Lower leg skin (tissue), 4 donors: ENCODE data around the gene CYFIP1. TPM values are rescaled to one million over a fixed set of nuclear protein-coding genes. Genes with fewer than 3 reads are reported as not detected.

Experiments used
- DNase-seq, 2 donors: peaks; one replicate each; pipeline ENCODE4 v3.0.0-alpha.2; 2019; ENCODE audit warnings: low spot score in 2 of 2
- H3K4me3 ChIP-seq: fragments of 200-600 bp; sonication (generic); 2 replicates; pipeline ENCODE4 v1.5.1; 2017; ENCODE audit warnings: mild to moderate bottlenecking, low read depth; ENCODE audit not compliant: poor library complexity, severe bottlenecking
- POLR2A ChIP-seq, 2 donors: fragments of 450-650 bp; IDR thresholded peaks; one replicate each; pipeline ENCODE4 v1.6.1; 2016 to 2017; ENCODE audit warnings: antibody characterized with exemption in 2 of 2, mild to moderate bottlenecking in 1 of 2, moderate library complexity in 1 of 2
- WGBS, 2 donors: methylation state at CpG; one replicate each; pipeline ENCODE4 v1.1.5; 2018; 5-methylcytosine and 5-hydroxymethylcytosine counted together
- intact Hi-C: fragments of 100-400 bp; cut with DNase I; formaldehyde crosslinking; loops from one replicate; pipeline ENCODE4 v1.15.0; 2023; ENCODE audit warnings: low total_unique reads
- total RNA-seq, 4 donors: library from RNA; depleted of rRNA; stranded (reverse); fragments of >200 nt; gene quantifications; one replicate each; pipeline ENCODE4 v1.1.0, GENCODE V29; 2016
- TF ChIP-seq, protein P1 (sequence below), 3 donors: fragments of 450-650 bp; IDR thresholded peaks; one replicate each; pipeline ENCODE4 v1.5.1; 2016; ENCODE audit warnings: antibody characterized with exemption in 3 of 3, mild to moderate bottlenecking in 3 of 3, moderate library complexity in 2 of 3

CYFIP1 gene
- total RNA-seq, 4 donors from 2014 or later = 81.0 to 108 (median 94.6) TPM

DNA sequence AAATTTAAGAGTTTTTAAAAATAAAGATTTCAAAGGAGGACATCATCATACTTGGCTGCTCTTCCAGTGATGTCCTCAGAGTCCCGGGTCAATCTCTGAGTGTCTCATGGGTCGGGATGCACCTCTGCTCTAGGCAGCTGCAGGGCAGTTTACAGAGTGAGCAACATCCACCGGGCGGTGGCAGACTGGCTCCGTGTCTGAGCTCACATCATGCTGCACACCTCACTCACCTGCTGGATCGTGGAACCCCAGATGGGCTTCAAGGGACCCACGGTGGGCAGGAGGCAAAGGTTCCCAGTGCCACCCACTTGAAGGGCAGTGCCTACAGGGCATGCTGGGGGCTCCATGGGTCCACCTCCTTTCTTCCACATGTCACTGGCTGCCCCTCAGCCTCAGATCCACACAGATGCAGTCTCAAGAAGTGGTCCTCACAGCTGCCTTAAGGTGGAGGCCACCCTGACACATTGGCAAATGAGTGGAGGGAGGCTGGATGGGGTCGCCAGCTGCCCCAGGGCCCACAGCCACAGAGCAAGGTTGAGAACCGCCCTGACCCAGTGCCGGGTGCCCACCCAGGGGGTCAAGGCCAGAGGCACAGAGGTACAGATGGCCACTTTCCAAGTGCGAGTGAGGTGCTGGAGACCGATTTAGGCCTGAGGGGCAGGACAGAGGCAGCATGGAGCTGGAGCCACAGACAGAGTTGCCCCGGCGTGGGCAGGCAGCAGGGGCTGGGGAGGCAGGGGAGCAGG lies 25.2 kb downstream of the CYFIP1 start:
- no peak for TF ChIP-seq POLR2A (IDR thresholded peaks at IDR 0.05)
- TF ChIP-seq, protein P1, sequence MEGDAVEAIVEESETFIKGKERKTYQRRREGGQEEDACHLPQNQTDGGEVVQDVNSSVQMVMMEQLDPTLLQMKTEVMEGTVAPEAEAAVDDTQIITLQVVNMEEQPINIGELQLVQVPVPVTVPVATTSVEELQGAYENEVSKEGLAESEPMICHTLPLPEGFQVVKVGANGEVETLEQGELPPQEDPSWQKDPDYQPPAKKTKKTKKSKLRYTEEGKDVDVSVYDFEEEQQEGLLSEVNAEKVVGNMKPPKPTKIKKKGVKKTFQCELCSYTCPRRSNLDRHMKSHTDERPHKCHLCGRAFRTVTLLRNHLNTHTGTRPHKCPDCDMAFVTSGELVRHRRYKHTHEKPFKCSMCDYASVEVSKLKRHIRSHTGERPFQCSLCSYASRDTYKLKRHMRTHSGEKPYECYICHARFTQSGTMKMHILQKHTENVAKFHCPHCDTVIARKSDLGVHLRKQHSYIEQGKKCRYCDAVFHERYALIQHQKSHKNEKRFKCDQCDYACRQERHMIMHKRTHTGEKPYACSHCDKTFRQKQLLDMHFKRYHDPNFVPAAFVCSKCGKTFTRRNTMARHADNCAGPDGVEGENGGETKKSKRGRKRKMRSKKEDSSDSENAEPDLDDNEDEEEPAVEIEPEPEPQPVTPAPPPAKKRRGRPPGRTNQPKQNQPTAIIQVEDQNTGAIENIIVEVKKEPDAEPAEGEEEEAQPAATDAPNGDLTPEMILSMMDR (IDR thresholded peaks at IDR 0.05) = no peak
- WGBS, 2 donors = 62 to 79% methylated on average over 10 to 14 of the region's 14 CpGs
- intact Hi-C loops = no loop called here
- H3K4me3 ChIP-seq = no peak overlapping the region
- DNase-seq = no peak

DNA sequence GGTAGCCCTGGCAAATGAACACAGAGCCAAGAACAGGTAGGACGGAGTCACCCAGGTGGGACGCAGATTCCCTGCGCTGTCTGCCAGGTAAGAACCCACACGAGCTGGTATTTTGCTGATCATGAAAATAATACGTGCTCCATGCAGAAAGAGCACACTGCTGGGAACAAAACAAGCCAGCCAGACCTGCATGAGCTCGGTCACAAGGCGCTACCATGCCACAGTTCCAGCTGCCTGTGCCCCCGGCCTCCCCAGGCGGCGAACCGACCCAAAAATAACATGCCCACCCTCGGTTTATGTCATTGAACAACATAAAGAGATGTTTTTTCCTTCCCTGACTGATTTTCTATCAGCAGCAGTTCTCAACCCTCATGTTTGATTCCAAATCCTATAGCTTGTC lies 25.8 kb downstream of the CYFIP1 start:
- WGBS, 2 donors = 87 to 89% methylated on average over 12 of the region's 12 CpGs
- intact Hi-C loops = no loop called here
- DNase-seq = no peak
- TF ChIP-seq, protein P1 (IDR thresholded peaks at IDR 0.05) = no peak
- no peak for TF ChIP-seq POLR2A (IDR thresholded peaks at IDR 0.05)
- H3K4me3 ChIP-seq = no peak overlapping the region

DNA sequence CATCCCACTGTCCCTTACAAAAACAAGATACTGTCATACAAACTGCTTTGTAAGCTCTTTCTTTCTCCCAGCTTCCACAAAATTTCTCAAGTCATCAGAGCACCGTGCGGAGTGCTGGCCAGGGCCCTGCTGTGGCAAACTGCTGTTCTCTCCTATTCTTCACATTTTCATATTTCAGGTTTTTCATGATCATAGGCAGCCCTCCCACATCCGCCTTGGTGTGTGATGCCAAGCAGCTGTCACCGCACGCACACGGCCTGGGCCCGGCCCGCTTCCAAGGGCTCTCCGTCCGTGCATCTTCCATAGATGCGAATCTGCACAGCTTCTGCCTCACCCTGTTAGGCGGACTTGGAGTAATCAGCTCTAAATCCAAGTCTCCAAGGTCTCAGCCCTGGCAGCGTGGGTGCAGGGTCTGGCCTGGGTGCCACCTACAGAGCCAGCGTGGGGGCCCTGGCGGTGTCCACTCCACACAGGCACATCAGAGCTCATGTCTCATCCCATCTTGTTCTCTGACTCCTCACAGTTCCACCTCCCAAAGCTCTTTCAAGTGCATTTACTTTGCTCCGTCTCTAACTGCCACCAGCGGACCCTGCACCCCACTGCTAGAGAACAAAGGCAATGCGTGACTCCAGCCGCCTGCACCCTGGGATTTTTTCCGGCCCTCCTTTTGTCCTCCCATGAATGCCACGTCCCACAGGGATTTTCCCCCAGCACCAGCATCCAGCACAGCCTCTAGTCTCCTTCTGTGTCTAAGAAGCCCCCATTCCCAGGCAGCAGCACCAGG lies 27.2 kb downstream of the CYFIP1 start:
- intact Hi-C loops = no loop called here
- DNase-seq = no peak
- H3K4me3 ChIP-seq = no peak overlapping the region
- TF ChIP-seq, protein P1 (IDR thresholded peaks at IDR 0.05) = no peak
- no peak for TF ChIP-seq POLR2A (IDR thresholded peaks at IDR 0.05)
- WGBS, 2 donors = 61 to 65% methylated on average over 21 of the region's 21 CpGs

DNA sequence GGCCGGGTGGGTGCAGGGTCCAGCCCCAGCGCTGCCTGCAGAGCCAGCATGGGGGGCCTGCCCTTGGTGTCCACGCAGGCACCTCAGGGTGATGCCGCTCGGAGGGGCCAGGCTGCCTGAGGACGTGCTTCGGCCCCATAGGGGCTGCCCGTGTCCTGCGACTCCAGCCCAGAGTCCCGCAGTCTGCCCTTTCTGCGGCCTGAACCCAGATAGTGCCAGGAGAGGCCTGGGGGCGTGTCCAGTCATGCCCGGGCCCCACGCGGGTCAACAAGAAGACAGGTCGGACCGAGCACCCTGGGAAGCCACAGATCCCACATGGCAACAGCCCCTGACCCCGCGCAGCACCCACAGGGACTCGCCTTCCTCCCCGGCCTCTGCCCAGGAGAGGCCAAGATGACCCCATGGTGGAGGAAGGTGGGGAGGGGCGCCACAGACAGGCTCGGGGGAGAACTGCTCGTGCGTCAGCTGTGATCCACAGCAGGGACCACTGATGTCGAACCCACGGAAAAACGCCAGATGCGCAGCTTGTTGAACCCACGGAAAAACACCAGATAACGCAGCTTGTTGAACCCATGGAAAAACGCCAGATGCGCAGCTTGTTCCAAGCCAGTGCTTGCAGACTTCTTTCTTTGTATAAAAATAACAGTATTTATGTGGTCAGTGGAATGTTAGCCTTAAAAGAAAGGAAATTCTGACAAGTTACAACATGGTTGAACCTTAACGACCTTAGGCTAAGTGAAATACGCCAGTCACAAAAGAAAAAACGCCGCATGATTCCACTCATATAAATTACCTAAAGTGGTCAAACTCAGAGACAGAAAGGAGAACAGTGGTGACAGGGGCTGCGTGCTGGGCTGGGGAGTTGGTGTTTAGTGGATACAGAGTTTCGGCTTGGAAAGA lies 28.5 kb downstream of the CYFIP1 start:
- no peak for DNase-seq
- no peak overlapping the region for H3K4me3 ChIP-seq
- WGBS, 2 donors = 84 to 86% methylated on average over 32 to 38 of the region's 39 CpGs
- no peak for TF ChIP-seq POLR2A (IDR thresholded peaks at IDR 0.05)
- TF ChIP-seq, protein P1 (IDR thresholded peaks at IDR 0.05) = no peak
- intact Hi-C loops = no loop called here

DNA sequence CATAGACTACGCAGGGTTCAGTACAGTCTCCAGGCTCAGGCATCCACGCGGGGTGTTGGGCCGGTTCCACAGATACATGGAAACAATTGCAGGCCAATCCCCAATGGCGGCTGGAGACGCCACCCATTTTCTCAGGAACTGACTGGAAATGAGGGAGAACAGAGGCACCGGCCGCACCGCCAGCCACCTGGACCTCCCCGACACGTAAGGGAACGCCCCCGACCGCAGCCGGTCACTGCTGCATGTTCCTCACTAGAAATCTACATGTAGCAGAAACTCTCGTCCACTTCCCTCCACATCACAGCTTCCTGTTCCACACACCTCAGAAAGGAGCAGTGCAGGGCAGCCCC lies 29.2 kb downstream of the CYFIP1 start:
- no peak overlapping the region for H3K4me3 ChIP-seq
- 92 to 93% methylated on average over 16 of the region's 16 CpGs for WGBS, 2 donors
- DNase-seq = no peak
- intact Hi-C loops = no loop called here
- no peak for TF ChIP-seq POLR2A (IDR thresholded peaks at IDR 0.05)
- TF ChIP-seq, protein P1 (IDR thresholded peaks at IDR 0.05) = no peak
